Gastroesophageal sphincter (tissue), 4 donors: ENCODE results near the gene TP73. TPM values are rescaled to one million over a fixed set of nuclear protein-coding genes. Genes with fewer than 3 reads are reported as not detected.

Experiments used
- ATAC-seq: fragments of 150-250 bp; one replicate; pipeline ENCODE4 v1.9.1; 2016; ENCODE audit warnings: mild to moderate bottlenecking, moderate library complexity
- H3K27ac ChIP-seq, 4 donors: fragments of 200-600 bp; sonication (generic) in 3 of 4; 1 replicate in 3 of 4; 2 replicates in 1 of 4; pipeline ENCODE4 v1.5.1; 2016 to 2019
- H3K27me3 ChIP-seq: fragments of 200-600 bp; sonication (generic); one replicate; pipeline ENCODE4 v1.5.1; 2019
- H3K36me3 ChIP-seq, 2 donors: fragments of 200-600 bp; sonication (generic); one replicate each; pipeline ENCODE4 v1.5.1; 2019; ENCODE audit warnings: control low read depth in 1 of 2
- H3K4me1 ChIP-seq, 3 donors: fragments of 200-600 bp; sonication (generic); 1 replicate in 2 of 3; 2 replicates in 1 of 3; pipeline ENCODE4 v1.5.1; 2016 to 2019; ENCODE audit warnings: control low read depth in 2 of 3
- H3K4me3 ChIP-seq, 2 donors: fragments of 200-600 bp; sonication (generic); one replicate each; pipeline ENCODE4 v1.5.1; 2019; ENCODE audit warnings: mild to moderate bottlenecking in 1 of 2, moderate library complexity in 1 of 2
- H3K9me3 ChIP-seq, 3 donors: fragments of 200-600 bp; sonication (generic); one replicate each; pipeline ENCODE4 v1.5.1; 2017 to 2019; ENCODE audit warnings: control low read depth in 2 of 3
- CTCF ChIP-seq, 4 experiments: fragments of 200-600 bp in 2 of 4; fragments of 450-650 bp in 2 of 4; sonication (generic) in 1 of 4; IDR thresholded peaks; one replicate each; pipeline ENCODE4 v1.5.1; 2017 to 2019; ENCODE audit warnings: antibody characterized with exemption in 4 of 4, mild to moderate bottlenecking in 2 of 4, moderate library complexity in 2 of 4
- EP300 ChIP-seq: sonication (generic); formaldehyde crosslinking; IDR thresholded peaks from one replicate; pipeline ENCODE4 v1.6.1; 2017; ENCODE audit warnings: antibody characterized with exemption, mild to moderate bottlenecking
- POLR2A ChIP-seq, 2 donors: fragments of 450-650 bp; IDR thresholded peaks; one replicate each; pipeline ENCODE4 v1.6.1; 2017; ENCODE audit warnings: antibody characterized with exemption in 2 of 2, mild to moderate bottlenecking in 2 of 2, moderate library complexity in 1 of 2
- POLR2AphosphoS5 ChIP-seq: sonication (generic); formaldehyde crosslinking; IDR thresholded peaks from one replicate; pipeline ENCODE4 v1.6.1; 2017; ENCODE audit warnings: antibody characterized with exemption
- WGBS, 2 donors: methylation state at CpG; one replicate each; pipeline ENCODE4 v1.1.5; 2018; ENCODE audit warnings: low coverage in 1 of 2; 5-methylcytosine and 5-hydroxymethylcytosine counted together
- total RNA-seq, 4 donors: library from RNA; depleted of rRNA; stranded (reverse); fragments of >200 nt; gene quantifications; one replicate each; pipeline ENCODE4 v1.1.0, GENCODE V29; 2016

The TP73 gene
- total RNA-seq, 4 donors from 2014 or later = 0.19 to 0.22 TPM; not detected in 2

- no peak overlapping the region for H3K27ac ChIP-seq
- ATAC-seq = no peak
Measured at GRCh38 chr1:3702990-3703728, 50.8 kb downstream of the TP73 start.

GRCh38 chr1:3703786-3704371, 51.6 kb downstream of the TP73 start:
- Histone ChIP-seq H3K4me3 (no peak overlapping the region), H3K27me3 (peaks cover 96% of the 10 kb centered on the region), H3K27ac (no peak overlapping the region), H3K36me3 (no peaks in the 10 kb centered on the region), H3K9me3 (no peaks in the 10 kb centered on the region), H3K4me1 (no peaks in the 10 kb centered on the region)
- WGBS, 2 donors = 65 to 86% methylated on average over 18 to 19 of the region's 28 CpGs
- TF ChIP-seq POLR2A (IDR thresholded peaks at IDR 0.05) (no peak), EP300 (no peak), CTCF (IDR thresholded peaks at IDR 0.05) (no peak), POLR2AphosphoS5 (no peak)
- no peak for ATAC-seq

More at GRCh38 chr1:3702990-3703728, 50.8 kb downstream of the TP73 start:
- H3K4me3 ChIP-seq = no peak overlapping the region
- TF ChIP-seq EP300 = no peak
- TF ChIP-seq POLR2A (IDR thresholded peaks at IDR 0.05) = no peak
- TF ChIP-seq POLR2AphosphoS5 = no peak
- TF ChIP-seq CTCF (IDR thresholded peaks at IDR 0.05) = no peak
- 27 to 35% methylated on average over 3 to 11 of the region's 21 CpGs for WGBS, 2 donors
- no peaks in the 10 kb centered on the region for H3K9me3 ChIP-seq
- no peaks in the 10 kb centered on the region for H3K36me3 ChIP-seq
- H3K27me3 ChIP-seq = peaks cover 96% of the 10 kb centered on the region
- no peaks in the 10 kb centered on the region for H3K4me1 ChIP-seq

- H3K36me3 ChIP-seq = no peaks in the 10 kb centered on the region
- no peaks in the 10 kb centered on the region for H3K4me1 ChIP-seq
- no CpG with 5 or more reads among the region's 19 CpGs for WGBS, 2 donors
- no peaks in the 10 kb centered on the region for H3K9me3 ChIP-seq
- H3K27me3 ChIP-seq = peaks cover 96% of the 10 kb centered on the region
- no peak for TF ChIP-seq EP300
- no peak for TF ChIP-seq POLR2A (IDR thresholded peaks at IDR 0.05)
- TF ChIP-seq POLR2AphosphoS5 = no peak
- no peak for TF ChIP-seq CTCF (IDR thresholded peaks at IDR 0.05)
- no peak overlapping the region for H3K27ac ChIP-seq
- no peak for ATAC-seq
- no peak overlapping the region for H3K4me3 ChIP-seq
Measured at GRCh38 chr1:3705341-3705950, 53.1 kb downstream of the TP73 start.

GRCh38 chr1:3706651-3707297, 54.5 kb downstream of the TP73 start:
- Histone ChIP-seq H3K9me3 (no peaks in the 10 kb centered on the region), H3K27ac (no peak overlapping the region), H3K36me3 (no peaks in the 10 kb centered on the region), H3K27me3 (peaks cover 95% of the 10 kb centered on the region), H3K4me1 (no peaks in the 10 kb centered on the region), H3K4me3 (no peak overlapping the region)
- no peak for ATAC-seq
- TF ChIP-seq POLR2A (IDR thresholded peaks at IDR 0.05) (no peak), EP300 (no peak), POLR2AphosphoS5 (no peak), CTCF (IDR thresholded peaks at IDR 0.05) (no peak)
- 90% methylated on average over 2 of the region's 26 CpGs; no CpG with 5 or more reads in 1 of the 2 donors for WGBS, 2 donors
